IPS-NIHi11 (cell line): ENCODE results near the gene ZNF765.
"Not testable (repeated sequence)": the region's sequence is repeated elsewhere in the genome, so short reads cannot be mapped to it uniquely, and the experiment has no call there.

Experiments used
- DNase-seq: peaks from one replicate; pipeline ENCODE4 v3.0.0; 2012; ENCODE audit warnings: mixed read lengths, low spot score

Gene ZNF765

GRCh38 chr19:53394974-53395839 lies at the start of gene ZNF765:
Gene ZNF765, plus strand, starts transcription at chr19:53395149. Its CDS starts 2,867 bp downstream, at chr19:53398016.
- peak; percentile 91 for DNase-seq

DNA sequence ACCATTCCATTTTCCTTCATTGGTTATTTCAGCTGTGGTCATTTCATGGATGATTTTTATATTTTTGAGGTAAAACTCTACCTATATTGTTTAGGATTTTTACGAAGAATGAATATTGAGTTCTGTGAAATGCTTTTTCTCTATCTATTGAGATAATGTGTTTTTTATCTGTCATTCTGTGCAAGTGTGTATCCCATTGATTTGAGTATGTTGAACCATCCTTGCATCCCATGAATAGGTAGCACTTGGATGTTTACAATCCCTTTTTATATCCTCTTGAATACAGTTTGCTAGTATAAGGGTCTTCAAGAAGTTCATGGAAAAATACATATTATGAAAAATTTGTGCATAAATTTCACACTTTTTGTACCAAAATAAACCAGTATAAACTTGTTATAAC lies 39.2 kb upstream of the ZNF765 start:
- DNase-seq = no peak

- DNase-seq = peak; percentile 23
Measured at GRCh38 chr19:53357821-53358581, 36.9 kb upstream of the ZNF765 start.

DNA sequence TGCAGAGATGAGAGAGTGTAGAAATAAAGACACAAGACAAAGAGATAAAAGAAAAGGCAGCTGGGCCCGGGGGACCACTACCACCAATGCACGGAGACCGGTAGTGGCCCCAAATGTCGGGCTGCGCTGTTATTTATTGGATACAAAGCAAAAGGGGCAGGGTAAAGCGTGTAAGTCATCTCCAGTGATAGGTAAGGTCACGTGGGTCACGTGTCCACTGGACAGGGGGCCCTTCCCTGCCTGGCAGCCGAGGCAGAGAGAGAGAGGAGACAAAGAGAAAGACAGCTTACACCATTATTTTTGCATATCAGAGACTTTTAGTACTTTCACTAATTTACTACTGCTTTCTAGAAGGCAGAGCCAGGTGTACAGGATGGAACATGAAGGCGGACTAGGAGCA lies 34.9 kb upstream of the ZNF765 start:
- not testable (repeated sequence) for DNase-seq

DNA sequence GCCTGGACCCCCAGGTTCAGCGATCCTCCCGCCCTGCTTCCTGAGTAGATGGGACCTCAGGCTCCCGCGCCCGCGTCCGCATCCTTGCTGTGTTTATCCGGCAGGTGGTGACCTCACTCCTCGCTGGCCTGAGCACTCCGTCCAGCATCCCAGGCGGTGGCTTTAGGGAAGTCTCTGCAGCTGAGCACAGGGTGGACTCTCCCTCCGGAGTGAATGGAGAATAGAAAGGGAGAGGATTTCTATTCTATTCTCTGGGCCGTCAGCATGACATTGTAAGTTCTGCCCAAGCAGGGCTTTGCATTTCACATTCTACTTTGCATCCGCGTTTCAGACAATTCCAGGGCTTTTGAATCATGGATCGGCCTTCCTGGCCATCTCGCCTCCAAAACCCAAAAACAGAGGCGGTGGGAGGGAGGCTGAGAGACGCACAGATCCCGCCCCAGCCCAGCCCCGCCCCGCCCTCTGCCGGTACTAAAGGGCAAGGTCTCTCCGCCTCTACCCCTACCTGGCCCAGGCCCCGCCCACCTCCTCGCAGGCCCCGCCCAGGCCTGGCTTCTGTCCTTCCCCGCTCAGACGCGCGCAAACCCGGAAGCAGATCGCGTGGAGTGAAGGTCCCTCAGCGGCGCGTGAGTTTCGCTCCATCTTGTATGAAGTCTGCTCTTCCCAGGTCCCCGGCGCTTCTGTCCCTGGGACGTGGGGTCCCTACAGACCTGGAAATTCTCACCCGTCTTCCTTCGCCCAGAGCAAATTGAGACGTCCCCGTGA lies 29.6 kb upstream of the ZNF765 start, which contains the start of gene ZNF525:
Gene ZNF525 (plus strand): TSS at position 572 of the 765 bp plus-strand sequence. CDS start 6,577 bp downstream, outside the sequence.
- DNase-seq = peak; percentile 95

DNA sequence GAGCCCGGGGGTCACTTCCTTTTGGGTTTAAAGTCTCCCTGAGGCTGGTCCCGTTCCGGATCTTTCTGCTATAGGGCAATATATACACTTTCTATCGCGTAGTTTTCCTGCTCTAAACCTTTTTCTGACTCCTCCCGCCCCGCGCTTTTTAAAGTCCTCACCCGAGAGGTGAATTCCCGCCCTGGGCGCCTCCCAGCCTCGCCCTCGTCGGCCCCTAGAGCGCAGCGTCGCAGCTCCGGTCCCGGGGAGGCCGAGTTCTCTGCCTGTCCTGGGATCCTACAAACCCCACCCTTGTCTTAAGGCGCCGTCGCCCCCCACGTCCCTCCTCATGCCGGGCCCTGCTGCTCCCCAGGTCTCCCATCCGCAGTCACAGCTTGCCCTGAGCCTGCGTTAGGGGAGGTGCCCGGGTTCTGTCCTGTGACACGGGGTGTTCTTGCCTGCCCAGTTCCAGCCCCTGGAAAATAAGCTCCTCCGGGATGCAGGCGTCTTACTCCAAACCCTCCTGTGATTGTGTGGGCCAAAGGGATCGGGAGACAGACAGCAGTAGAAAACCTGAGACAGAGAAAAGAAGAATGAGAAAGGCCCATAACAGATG lies 29.0 kb upstream of the ZNF765 start:
- DNase-seq = no peak

GRCh38 chr19:53372196-53372595 lies 22.8 kb upstream of the ZNF765 start:
- no peak for DNase-seq

DNA sequence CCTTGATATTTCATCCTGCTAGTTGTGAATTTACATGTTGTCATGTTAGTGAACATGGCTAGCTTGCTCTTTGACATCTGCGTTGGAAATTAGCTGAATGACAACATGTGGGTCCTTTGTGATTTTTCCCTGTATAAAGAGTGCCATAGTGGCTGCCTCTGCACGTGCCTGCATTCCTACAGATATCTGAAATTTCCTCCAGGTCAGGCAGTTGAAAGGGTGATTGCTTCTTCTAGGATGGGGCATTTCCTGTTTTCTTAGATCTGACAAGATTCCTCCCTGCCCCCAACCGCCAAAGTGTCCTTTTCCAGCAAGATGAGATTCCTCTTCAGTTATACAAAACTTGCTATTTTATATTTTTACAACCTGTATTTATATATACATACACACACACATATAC lies 20.7 kb upstream of the ZNF765 start:
- DNase-seq = no peak

- DNase-seq = no peak
Measured at GRCh38 chr19:53374743-53375142, 20.2 kb upstream of the ZNF765 start.

DNA sequence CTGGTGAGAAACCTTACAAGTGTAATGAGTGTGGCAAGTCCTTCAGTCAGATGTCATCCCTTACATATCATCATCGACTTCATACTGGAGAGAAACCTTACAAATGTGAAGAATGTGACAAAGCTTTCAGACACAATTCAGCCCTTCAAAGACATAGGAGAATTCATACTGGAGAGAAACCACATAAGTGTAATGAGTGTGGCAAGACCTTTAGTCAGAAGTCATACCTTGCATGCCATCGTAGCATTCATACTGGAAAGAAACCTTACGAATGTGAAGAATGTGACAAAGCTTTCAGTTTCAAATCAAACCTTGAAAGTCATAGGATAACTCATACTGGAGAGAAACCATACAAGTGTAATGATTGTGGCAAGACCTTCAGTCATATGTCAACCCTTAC lies 13.6 kb upstream of the ZNF765 start:
- no peak for DNase-seq

- DNase-seq = no peak
Measured at GRCh38 chr19:53388168-53388567, 6.8 kb upstream of the ZNF765 start.

DNA sequence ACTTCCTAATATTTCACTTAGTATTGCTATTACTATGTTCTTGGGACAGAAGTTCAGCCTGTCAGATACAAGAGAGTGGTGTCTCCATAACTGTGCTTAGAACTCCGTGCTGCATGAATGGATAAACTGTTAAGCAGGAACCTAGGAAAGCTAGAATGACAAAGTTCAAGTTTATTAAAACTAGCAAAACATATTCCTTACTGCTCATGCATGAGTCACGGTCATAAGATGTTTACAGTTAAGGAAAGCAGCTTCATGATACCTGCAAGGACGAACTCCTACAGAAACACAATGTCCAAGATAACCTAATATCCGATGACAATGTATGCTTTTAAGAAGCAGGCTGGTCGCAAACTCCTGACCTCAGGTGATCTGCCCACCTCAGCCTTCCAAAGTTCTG lies 6.0 kb upstream of the ZNF765 start:
- no peak for DNase-seq

GRCh38 chr19:53389571-53389970 lies 5.4 kb upstream of the ZNF765 start:
- DNase-seq = no peak

- DNase-seq = peak; percentile 70
Measured at GRCh38 chr19:53389978-53390377, 5.0 kb upstream of the ZNF765 start.

DNA sequence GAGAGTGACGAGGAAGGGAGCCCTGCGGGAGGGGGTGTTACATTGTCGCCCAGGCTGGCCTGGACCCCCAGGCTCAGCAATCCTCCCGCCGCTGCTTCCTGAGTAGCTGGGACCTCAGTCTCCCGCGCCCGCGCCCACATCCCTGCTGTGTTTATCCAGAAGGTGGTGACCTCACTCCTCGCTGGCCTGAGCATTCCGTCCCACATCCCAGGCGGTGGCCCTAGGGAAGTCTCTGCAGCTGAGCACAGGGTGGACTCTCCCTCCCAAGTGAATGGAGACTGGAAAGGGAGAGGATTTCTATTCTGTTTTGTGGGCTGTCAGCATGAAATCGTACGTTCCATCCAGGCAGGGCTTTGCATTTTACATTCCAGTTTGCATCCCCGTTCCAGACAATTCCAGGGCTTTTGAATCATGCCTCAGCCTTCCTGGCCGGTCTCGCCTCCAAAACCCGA lies 401 bp upstream of the ZNF765 start:
- peak; percentile 39 for DNase-seq

GRCh38 chr19:53395840-53396524 lies 1.0 kb downstream of the ZNF765 start:
- DNase-seq = not testable (repeated sequence)

GRCh38 chr19:53396525-53396868 lies 1.5 kb downstream of the ZNF765 start:
- DNase-seq = no peak

DNA sequence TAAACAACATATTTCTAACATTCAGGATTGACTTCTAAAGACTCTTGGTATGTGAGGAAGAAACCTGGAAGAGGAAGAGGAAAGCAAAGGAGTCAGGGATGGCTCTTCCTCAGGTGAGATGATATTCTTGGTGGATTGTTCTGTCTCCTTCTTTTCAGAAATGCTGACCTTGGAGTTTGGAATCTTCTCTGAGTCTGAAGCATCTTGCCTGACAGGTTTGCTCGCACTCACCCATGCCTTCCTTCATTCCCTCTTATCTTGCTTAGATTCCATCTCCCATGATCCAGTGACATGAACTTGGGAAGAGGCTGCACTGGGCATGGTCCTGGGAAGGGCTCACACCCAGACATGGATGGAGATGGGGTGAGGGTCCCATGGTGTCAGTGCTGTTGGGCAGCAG lies 3.0 kb downstream of the ZNF765 start:
- DNase-seq = not testable (repeated sequence)

DNA sequence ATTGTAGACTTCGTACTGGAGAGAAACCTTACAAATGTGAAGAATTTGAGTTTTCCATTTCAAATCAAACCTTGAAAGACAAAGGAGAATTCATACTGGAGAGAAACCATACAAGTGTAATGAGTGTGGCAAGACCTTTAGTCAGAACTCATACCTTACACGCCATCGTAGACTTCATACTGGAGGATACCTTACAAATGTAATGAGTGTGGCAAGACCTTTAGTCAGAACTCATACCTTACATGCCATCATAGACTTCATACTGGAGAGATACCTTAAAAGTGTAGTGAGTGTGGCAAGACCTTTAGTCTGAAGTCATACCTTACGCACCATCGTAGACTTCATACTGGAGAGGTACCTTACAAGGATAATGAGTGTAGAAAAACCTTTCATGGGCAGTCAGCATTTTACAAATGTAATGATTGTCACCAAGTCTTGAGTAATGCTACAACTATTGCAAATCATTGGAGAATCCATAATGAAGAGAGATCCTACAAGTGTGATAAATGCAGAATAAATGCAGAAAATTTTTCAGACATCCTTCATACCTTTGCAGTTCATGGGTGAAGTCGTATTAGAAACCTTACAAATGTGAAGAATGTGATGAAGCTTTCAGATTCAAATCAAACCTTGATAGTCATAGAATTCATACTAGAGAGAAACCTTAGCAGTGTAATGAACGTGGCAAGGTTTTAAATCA lies 14.7 kb downstream of the ZNF765 start:
- DNase-seq = no peak

- DNase-seq = not testable (repeated sequence)
Measured at GRCh38 chr19:53420520-53421315, 25.8 kb downstream of the ZNF765 start.
